ENCODE measurements around the gene LDAH.
"Not testable (repeated sequence)": the region's sequence is repeated elsewhere in the genome, so short reads cannot be mapped to it uniquely, and the experiment has no call there.

DNA sequence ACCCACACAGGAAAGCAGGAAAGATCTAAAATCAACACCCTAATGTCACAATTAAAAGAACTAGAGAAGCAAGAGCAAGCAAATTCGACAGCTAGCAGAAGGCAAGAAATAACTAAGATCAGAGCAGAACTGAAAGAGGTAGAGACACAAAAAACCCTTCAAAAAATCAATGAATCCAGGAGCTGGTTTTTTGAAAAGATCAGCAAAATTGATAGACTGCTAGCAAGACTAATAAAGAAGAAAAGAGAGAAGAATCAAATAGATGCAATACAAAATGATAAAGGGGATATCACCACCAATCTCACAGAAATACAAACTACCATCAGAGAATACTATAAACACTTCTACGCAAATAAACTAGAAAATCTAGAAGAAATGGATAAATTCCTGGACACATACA, 108.5 kb downstream of the LDAH start:
- TF ChIP-seq, protein P1, sequence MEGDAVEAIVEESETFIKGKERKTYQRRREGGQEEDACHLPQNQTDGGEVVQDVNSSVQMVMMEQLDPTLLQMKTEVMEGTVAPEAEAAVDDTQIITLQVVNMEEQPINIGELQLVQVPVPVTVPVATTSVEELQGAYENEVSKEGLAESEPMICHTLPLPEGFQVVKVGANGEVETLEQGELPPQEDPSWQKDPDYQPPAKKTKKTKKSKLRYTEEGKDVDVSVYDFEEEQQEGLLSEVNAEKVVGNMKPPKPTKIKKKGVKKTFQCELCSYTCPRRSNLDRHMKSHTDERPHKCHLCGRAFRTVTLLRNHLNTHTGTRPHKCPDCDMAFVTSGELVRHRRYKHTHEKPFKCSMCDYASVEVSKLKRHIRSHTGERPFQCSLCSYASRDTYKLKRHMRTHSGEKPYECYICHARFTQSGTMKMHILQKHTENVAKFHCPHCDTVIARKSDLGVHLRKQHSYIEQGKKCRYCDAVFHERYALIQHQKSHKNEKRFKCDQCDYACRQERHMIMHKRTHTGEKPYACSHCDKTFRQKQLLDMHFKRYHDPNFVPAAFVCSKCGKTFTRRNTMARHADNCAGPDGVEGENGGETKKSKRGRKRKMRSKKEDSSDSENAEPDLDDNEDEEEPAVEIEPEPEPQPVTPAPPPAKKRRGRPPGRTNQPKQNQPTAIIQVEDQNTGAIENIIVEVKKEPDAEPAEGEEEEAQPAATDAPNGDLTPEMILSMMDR (conservative IDR thresholded peaks at IDR 0.05) = not testable (repeated sequence)
- TF ChIP-seq ZFX (IDR thresholded peaks at IDR 0.05) = not testable (repeated sequence)
